Activated naive CD4-positive, alpha-beta T cell treated with anti-CD3 and anti-CD28 coated beads for 36 hours (primary cell): ENCODE results near the gene BCL11B. TPM values are rescaled to one million over a fixed set of nuclear protein-coding genes. Genes with fewer than 3 reads are reported as not detected.

Source experiments
- CTCF ChIA-PET: fragments of 350-600 bp; sonication (Branson Sonifier 250); formaldehyde crosslinking; loops from one replicate; lab custom pipeline; 2021; ENCODE audit warnings: antibody characterized with exemption; lab: Charles Lee
- DNase-seq: peaks from one replicate; pipeline ENCODE4 v3.0.0-alpha.2; 2020
- H3K27ac Mint-ChIP-seq: one replicate; pipeline ENCODE4 v1.8.0; 2021; ENCODE audit warnings: mild to moderate bottlenecking, mixed read lengths
- H3K27me3 Mint-ChIP-seq: one replicate; pipeline ENCODE4 v1.8.0; 2021; ENCODE audit warnings: low read depth, mixed read lengths
- H3K36me3 Mint-ChIP-seq: one replicate; pipeline ENCODE4 v1.8.0; 2021; ENCODE audit warnings: low read depth, mixed read lengths
- H3K4me1 Mint-ChIP-seq: one replicate; pipeline ENCODE4 v1.8.0; 2021; ENCODE audit warnings: low read depth, mixed read lengths
- H3K4me3 Mint-ChIP-seq: one replicate; pipeline ENCODE4 v1.8.0; 2021; ENCODE audit warnings: mild to moderate bottlenecking, moderate library complexity, mixed read lengths
- H3K9me3 Mint-ChIP-seq: one replicate; pipeline ENCODE4 v1.8.0; 2021; ENCODE audit warnings: mixed read lengths
- intact Hi-C: fragments of 100-400 bp; cut with micrococcal nuclease; formaldehyde crosslinking; loops from one replicate; pipeline ENCODE4 v1.15.1; 2023
- total RNA-seq, 2 experiments: library from RNA; stranded (reverse); gene quantifications; one replicate each; pipeline ENCODE4 v1.2.3, GENCODE V29; 2021

Gene BCL11B
- total RNA-seq, 2 experiments from 2014 or later, result 71.7 to 71.9 TPM

DNA sequence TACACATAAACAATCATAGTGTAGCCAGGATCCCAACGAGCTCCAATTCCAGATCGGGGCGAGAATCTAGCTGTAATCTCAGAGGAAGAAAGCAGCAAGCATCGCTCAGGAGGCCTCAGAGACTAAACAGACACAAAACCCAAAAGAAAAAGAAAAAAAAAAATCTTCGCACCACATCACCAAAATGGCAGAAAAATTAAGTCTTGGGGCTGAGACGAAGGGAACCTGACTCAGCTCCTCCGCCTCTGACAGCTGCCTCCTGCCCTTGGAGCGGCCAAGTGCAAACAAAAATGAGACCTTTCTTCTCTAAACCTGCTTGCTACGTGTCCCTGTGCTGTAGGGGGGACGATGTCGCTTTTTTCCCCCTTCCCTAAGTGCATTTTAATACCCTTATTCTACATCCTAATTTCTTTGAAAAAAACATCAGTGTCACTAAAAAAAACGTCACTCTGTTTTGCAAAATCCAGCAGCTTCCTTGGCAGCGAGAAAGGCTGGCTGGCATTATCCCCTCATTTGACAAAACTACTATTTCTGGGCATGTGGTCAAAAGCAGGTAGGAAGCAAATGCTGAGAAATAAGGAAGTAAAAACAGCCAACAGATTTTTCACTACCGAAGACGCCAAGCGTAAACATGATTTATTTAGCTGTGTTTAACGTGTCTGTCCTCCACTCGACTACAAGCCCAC is 30.5 kb downstream of the BCL11B start:
- Mint-ChIP-seq H3K4me1 (peaks cover 75% of the 10 kb centered on the region), H3K27ac (peak overlapping the region; percentile 93), H3K27me3 (no peaks in the 10 kb centered on the region), H3K4me3 (peak overlapping the region; percentile 77), H3K36me3 (peaks cover 46% of the 10 kb centered on the region), H3K9me3 (no peaks in the 10 kb centered on the region)
- peak; percentile 66 for DNase-seq
- CTCF ChIA-PET, result interaction anchor here (0.7 to 5.5 kb wide), 10 partner anchors 9 to 1069 kb away, joined by 3 to 44 read pairs (median 6); partner anchors contain the start of gene BCL11B
- intact Hi-C loops, result no loop called here

DNA sequence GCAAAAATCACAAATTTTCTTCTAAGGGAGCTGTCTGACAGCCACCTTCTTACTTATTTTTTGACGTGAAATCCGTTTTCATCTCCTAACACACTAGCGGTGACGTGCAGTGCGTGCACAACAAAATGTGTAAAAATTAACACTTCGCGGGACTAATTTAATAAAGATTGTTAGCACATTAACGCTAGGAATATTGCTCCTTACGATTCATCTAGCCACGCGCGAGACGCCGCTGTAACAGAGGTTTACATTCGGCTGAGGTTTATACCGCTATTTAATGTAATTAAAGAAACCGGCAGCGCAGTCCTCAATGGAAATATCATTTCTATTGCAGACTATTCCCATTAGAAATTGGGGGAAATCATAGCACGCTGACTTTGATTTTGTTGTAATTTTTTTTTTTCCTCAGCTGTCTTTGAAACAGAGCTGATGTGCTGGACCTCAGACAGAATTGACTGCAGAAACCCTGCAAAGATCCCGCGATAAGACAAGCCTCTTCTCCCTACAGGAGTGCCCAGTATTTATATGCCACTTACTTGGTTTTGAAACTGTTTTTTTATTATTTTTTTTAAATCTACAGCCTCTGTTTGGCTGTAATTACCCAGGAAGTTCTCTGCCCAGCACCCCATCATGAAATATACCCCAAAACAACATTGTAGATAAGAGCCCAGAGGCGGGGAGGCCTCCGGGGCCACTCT is 31.2 kb downstream of the BCL11B start:
- DNase-seq, result no peak
- Mint-ChIP-seq H3K27ac (peak overlapping the region; percentile 93), H3K36me3 (peaks cover 46% of the 10 kb centered on the region), H3K4me3 (peak overlapping the region; percentile 77), H3K27me3 (no peaks in the 10 kb centered on the region), H3K4me1 (peaks cover 82% of the 10 kb centered on the region), H3K9me3 (no peaks in the 10 kb centered on the region)
- intact Hi-C loops, result no loop called here
- CTCF ChIA-PET, result interaction anchor here (0.7 to 5.5 kb wide), 8 partner anchors 10 to 1068 kb away, joined by 3 to 44 read pairs (median 7); partner anchors contain the start of gene BCL11B

DNA sequence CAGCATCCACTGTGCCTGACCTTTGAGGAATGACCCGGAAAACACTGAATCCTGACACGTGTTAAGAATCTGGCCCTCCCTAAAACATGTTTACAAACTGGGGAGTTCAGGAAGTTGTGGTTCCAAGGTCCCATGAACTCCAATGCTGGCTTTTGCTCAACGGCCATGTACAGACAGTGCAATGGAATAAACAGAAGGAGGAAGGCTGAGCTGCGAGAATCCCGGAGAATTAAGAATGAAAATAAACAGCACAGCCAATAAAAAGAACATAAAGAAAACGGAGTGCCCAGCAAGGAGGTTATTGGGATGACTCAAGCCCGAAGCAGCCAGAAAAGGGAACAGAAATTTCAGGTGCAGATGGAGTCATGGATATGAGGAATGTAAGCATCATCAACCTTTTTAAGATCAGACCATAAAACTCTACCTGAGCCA is 32.3 kb downstream of the BCL11B start:
- intact Hi-C loops, result no loop called here
- DNase-seq, result no peak

GRCh38 chr14:99238216-99238615 is 33.8 kb downstream of the BCL11B start:
- intact Hi-C loops, result no loop called here
- Mint-ChIP-seq H3K36me3 (peaks cover 47% of the 10 kb centered on the region), H3K27ac (peak overlapping the region; percentile 93), H3K4me3 (peak overlapping the region; percentile 69), H3K9me3 (no peaks in the 10 kb centered on the region), H3K4me1 (peaks cover 91% of the 10 kb centered on the region), H3K27me3 (no peaks in the 10 kb centered on the region)
- DNase-seq, result no peak
- CTCF ChIA-PET, result interaction anchor here (2.5 to 5.5 kb wide), 2 partner anchors 9 to 27 kb away, joined by 6 to 44 read pairs; no protein-coding TSS in a partner anchor

More for the DNA sequence above, 32.3 kb downstream of the BCL11B start:
- Mint-ChIP-seq H3K27me3 (no peaks in the 10 kb centered on the region), H3K4me1 (peaks cover 88% of the 10 kb centered on the region), H3K9me3 (no peaks in the 10 kb centered on the region), H3K36me3 (peaks cover 48% of the 10 kb centered on the region), H3K27ac (peak overlapping the region; percentile 93), H3K4me3 (peak overlapping the region; percentile 69)
- CTCF ChIA-PET, result interaction anchor here (1.3 to 5.5 kb wide), 3 partner anchors 9 to 26 kb away, joined by 4 to 44 read pairs (median 21); no protein-coding TSS in a partner anchor

GRCh38 chr14:99237288-99237687 is 34.7 kb downstream of the BCL11B start:
- Mint-ChIP-seq H3K4me1 (peaks cover 92% of the 10 kb centered on the region), H3K27me3 (no peaks in the 10 kb centered on the region), H3K36me3 (peaks cover 50% of the 10 kb centered on the region), H3K27ac (peak overlapping the region; percentile 93), H3K9me3 (no peaks in the 10 kb centered on the region), H3K4me3 (peak overlapping the region; percentile 69)
- no peak for DNase-seq
- intact Hi-C loops, result no loop called here
- CTCF ChIA-PET, result interaction anchor here (0.8 to 2.5 kb wide), 12 partner anchors 9 to 50 kb away, joined by 3 to 10 read pairs (median 6); partner anchors contain the start of gene BCL11B

GRCh38 chr14:99236386-99237138 is 35.4 kb downstream of the BCL11B start:
- no peak for DNase-seq

GRCh38 chr14:99235582-99236320 is 36.2 kb downstream of the BCL11B start:
- DNase-seq, result no peak
- Mint-ChIP-seq H3K36me3 (peaks cover 43% of the 10 kb centered on the region), H3K4me3 (peak overlapping the region; percentile 74), H3K27ac (peak overlapping the region; percentile 93), H3K9me3 (no peaks in the 10 kb centered on the region), H3K27me3 (no peaks in the 10 kb centered on the region), H3K4me1 (peaks cover 93% of the 10 kb centered on the region)
- CTCF ChIA-PET, result interaction anchor here (1.0 to 2.5 kb wide), 12 partner anchors 8 to 49 kb away, joined by 3 to 10 read pairs (median 6); partner anchors contain the start of gene BCL11B
- intact Hi-C loops, result loop anchor here (1.0 kb wide), 3 partner anchors 8 to 27 kb away; no protein-coding TSS in a partner anchor

More at GRCh38 chr14:99236386-99237138, 35.4 kb downstream of the BCL11B start:
- Mint-ChIP-seq H3K36me3 (peaks cover 47% of the 10 kb centered on the region), H3K27ac (peak overlapping the region; percentile 93), H3K9me3 (no peaks in the 10 kb centered on the region), H3K4me1 (peaks cover 92% of the 10 kb centered on the region), H3K27me3 (no peaks in the 10 kb centered on the region), H3K4me3 (peak overlapping the region; percentile 74)
- intact Hi-C loops, result no loop called here
- CTCF ChIA-PET, result interaction anchor here (0.5 to 2.5 kb wide), 15 partner anchors 8 to 1025 kb away, joined by 3 to 10 read pairs (median 6); partner anchors contain the start of gene BCL11B

DNA sequence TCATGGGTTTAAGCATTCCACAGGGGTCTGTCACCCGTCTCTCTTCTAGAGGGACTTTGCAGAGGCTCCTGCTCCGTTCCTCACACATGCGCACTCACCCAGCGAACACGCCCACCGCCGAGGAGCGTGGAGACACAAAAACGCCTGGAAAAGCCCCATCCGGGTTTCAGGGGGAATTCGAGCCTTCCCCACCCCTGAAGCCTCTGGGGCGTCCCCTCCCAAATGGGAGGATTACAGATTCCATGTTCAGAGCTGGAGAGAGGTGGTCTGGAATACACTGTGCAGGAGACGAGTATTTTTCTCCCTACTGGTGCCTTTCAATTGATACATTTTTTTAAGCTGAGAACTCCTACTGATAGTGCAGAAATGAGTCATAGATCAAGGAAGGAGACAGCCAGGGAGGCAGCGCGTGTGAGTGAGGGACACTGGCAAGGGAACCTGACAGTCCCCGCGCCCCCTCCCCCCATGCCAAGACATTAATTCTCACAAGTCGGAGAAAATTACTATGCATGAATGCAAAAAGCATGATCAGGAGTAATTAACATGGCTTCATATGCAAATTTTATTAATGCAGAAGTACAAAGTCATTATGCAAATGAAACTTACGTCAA is 36.9 kb downstream of the BCL11B start:
- peak; percentile 88 for DNase-seq
- intact Hi-C loops, result loop anchor here (1.0 kb wide), 3 partner anchors 8 to 27 kb away; no protein-coding TSS in a partner anchor
- H3K4me1 Mint-ChIP-seq, result peaks cover 94% of the 10 kb centered on the region
- CTCF ChIA-PET, result interaction anchor here (1.0 to 2.4 kb wide), 7 partner anchors 10 to 1006 kb away, joined by 3 to 10 read pairs (median 5); partner anchors contain the start of gene BCL11B
- peaks cover 43% of the 10 kb centered on the region for H3K36me3 Mint-ChIP-seq
- H3K27me3 Mint-ChIP-seq, result no peaks in the 10 kb centered on the region
- H3K9me3 Mint-ChIP-seq, result no peaks in the 10 kb centered on the region
- H3K4me3 Mint-ChIP-seq, result peak overlapping the region; percentile 65
- peak overlapping the region; percentile 93 for H3K27ac Mint-ChIP-seq

DNA sequence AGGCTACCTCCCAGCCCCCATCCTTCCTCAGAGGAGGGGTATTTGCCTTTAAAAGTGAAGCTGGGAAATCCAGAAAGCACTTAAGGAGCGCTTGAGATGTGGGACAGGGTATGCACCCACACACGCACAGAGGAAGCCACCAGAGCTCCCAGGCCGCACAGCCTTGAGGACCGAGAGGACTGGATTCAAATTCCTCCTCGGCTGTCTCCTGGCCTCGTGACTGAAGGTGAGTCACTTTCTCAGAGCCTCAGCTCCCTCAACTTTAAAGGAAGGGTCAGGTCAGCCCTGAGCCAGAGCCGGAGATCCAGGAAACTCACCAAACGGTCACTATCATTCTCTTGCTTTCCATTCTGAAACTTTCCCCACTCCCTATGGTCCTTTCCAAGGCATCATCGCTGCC is 37.6 kb downstream of the BCL11B start:
- Mint-ChIP-seq H3K36me3 (peaks cover 44% of the 10 kb centered on the region), H3K9me3 (no peaks in the 10 kb centered on the region), H3K4me3 (peak overlapping the region; percentile 65), H3K27me3 (no peaks in the 10 kb centered on the region), H3K4me1 (peaks cover 94% of the 10 kb centered on the region), H3K27ac (peak overlapping the region; percentile 93)
- intact Hi-C loops, result no loop called here
- CTCF ChIA-PET, result interaction anchor here (1.0 to 2.4 kb wide), 4 partner anchors 10 to 1005 kb away, joined by 3 to 9 read pairs (median 5); no protein-coding TSS in a partner anchor
- DNase-seq, result no peak

GRCh38 chr14:99233222-99234035 is 38.6 kb downstream of the BCL11B start:
- Mint-ChIP-seq H3K27me3 (no peaks in the 10 kb centered on the region), H3K4me1 (peaks cover 94% of the 10 kb centered on the region), H3K36me3 (peaks cover 47% of the 10 kb centered on the region), H3K9me3 (peaks cover 4% of the 10 kb centered on the region), H3K4me3 (peak overlapping the region; percentile 65), H3K27ac (peak overlapping the region; percentile 93)
- intact Hi-C loops, result no loop called here
- CTCF ChIA-PET, result interaction anchor here (0.8 to 2.4 kb wide), 5 partner anchors 9 to 427 kb away, joined by 3 to 9 read pairs (median 5); no protein-coding TSS in a partner anchor
- DNase-seq, result no peak
